Right atrium auricular region (tissue), 2 donors: ENCODE measurements around the gene ATP10A. TPM values are rescaled to one million over a fixed set of nuclear protein-coding genes. Genes with fewer than 3 reads are reported as not detected.

Source experiments
- DNase-seq: peaks from one replicate; pipeline ENCODE4 v3.0.0-alpha.2; 2019; ENCODE audit warnings: low spot score
- H3K27ac ChIP-seq, 2 donors: fragments of 200-600 bp; sonication (generic); 1 replicate in 1 of 2; 2 replicates in 1 of 2; pipeline ENCODE4 v1.5.1; 2016 to 2019
- H3K27me3 ChIP-seq, 2 donors: fragments of 200-600 bp; sonication (generic); one replicate each; pipeline versions ENCODE4 v1.5.1 to v1.6.0; 2017 to 2019
- H3K36me3 ChIP-seq: fragments of 200-600 bp; sonication (generic); one replicate; pipeline ENCODE4 v1.5.1; 2016
- H3K4me1 ChIP-seq, 2 donors: fragments of 200-600 bp; sonication (generic); one replicate each; pipeline versions ENCODE4 v1.5.1 to v1.6.0; 2017 to 2019
- H3K4me3 ChIP-seq, 2 donors: fragments of 200-600 bp; sonication (generic); 1 replicate in 1 of 2; 2 replicates in 1 of 2; pipeline ENCODE4 v1.5.1; 2017 to 2019; ENCODE audit warnings: mild to moderate bottlenecking in 1 of 2, moderate library complexity in 1 of 2
- H3K9me3 ChIP-seq, 2 donors: fragments of 200-600 bp; sonication (generic); one replicate each; pipeline ENCODE4 v1.5.1; 2019
- CTCF ChIP-seq, 2 donors: fragments of 200-600 bp; sonication (generic); IDR thresholded peaks; one replicate each; pipeline ENCODE4 v1.5.1; 2019; ENCODE audit warnings: antibody characterized with exemption in 2 of 2
- total RNA-seq, 2 donors: library from RNA; depleted of rRNA; stranded (reverse); fragments of >200 nt; gene quantifications; one replicate each; pipeline ENCODE4 v1.1.0, GENCODE V29; 2016

The ATP10A gene
- total RNA-seq, 2 donors from 2014 or later = 3.2 to 6.0 TPM

GRCh38 chr15:25795061-25795460 is 68.1 kb downstream of the ATP10A start:
- DNase-seq = peak; percentile 40
- H3K4me1 ChIP-seq = peaks cover 0 to 21% of the 10 kb centered on the region in 2 donors
- no peak for TF ChIP-seq CTCF (IDR thresholded peaks at IDR 0.05)
- H3K36me3 ChIP-seq = no peaks in the 10 kb centered on the region
- H3K9me3 ChIP-seq = no peaks in the 10 kb centered on the region
- H3K27ac ChIP-seq = no peak overlapping the region
- H3K4me3 ChIP-seq = no peak overlapping the region
- H3K27me3 ChIP-seq = no peaks in the 10 kb centered on the region

- peaks cover 0 to 29% of the 10 kb centered on the region in 2 donors for H3K4me1 ChIP-seq
- no peak overlapping the region for H3K27ac ChIP-seq
Observed at GRCh38 chr15:25793354-25794050, 69.6 kb downstream of the ATP10A start.

GRCh38 chr15:25792128-25792527 is 71.0 kb downstream of the ATP10A start:
- DNase-seq = no peak
- H3K4me1 ChIP-seq = peaks cover 0 to 30% of the 10 kb centered on the region in 2 donors

More at GRCh38 chr15:25793354-25794050, 69.6 kb downstream of the ATP10A start:
- Histone ChIP-seq H3K27me3 (no peaks in the 10 kb centered on the region), H3K36me3 (no peaks in the 10 kb centered on the region), H3K9me3 (no peaks in the 10 kb centered on the region), H3K4me3 (no peak overlapping the region)
- TF ChIP-seq CTCF (IDR thresholded peaks at IDR 0.05) = no peak
- DNase-seq = no peak

GRCh38 chr15:25790000-25790660 is 73.0 kb downstream of the ATP10A start:
- TF ChIP-seq CTCF (IDR thresholded peaks at IDR 0.05) = no peak
- H3K27me3 ChIP-seq = no peaks in the 10 kb centered on the region
- H3K27ac ChIP-seq = peak overlapping the region; percentile 29 to 82
- H3K36me3 ChIP-seq = no peaks in the 10 kb centered on the region
- H3K9me3 ChIP-seq = no peaks in the 10 kb centered on the region
- peak; percentile 80 for DNase-seq
- peaks cover 0 to 30% of the 10 kb centered on the region in 2 donors for H3K4me1 ChIP-seq
- H3K4me3 ChIP-seq = no peak overlapping the region

More at GRCh38 chr15:25792128-25792527, 71.0 kb downstream of the ATP10A start:
- Histone ChIP-seq H3K27me3 (no peaks in the 10 kb centered on the region), H3K4me3 (no peak overlapping the region), H3K9me3 (no peaks in the 10 kb centered on the region), H3K27ac (no peak overlapping the region), H3K36me3 (no peaks in the 10 kb centered on the region)
- TF ChIP-seq CTCF (IDR thresholded peaks at IDR 0.05) = no peak

GRCh38 chr15:25789616-25789999 is 73.5 kb downstream of the ATP10A start:
- H3K27ac ChIP-seq = peak overlapping the region; percentile 29 to 82
- no peak for DNase-seq
- TF ChIP-seq CTCF (IDR thresholded peaks at IDR 0.05) = no peak
- H3K36me3 ChIP-seq = no peaks in the 10 kb centered on the region
- H3K27me3 ChIP-seq = no peaks in the 10 kb centered on the region
- H3K9me3 ChIP-seq = no peaks in the 10 kb centered on the region
- peaks cover 0 to 30% of the 10 kb centered on the region in 2 donors for H3K4me1 ChIP-seq
- H3K4me3 ChIP-seq = no peak overlapping the region
